Effector memory CD4-positive, alpha-beta T cell (primary cell): Measurements from ENCODE around the gene SLFN13.
"Not testable (repeated sequence)": the region's sequence is repeated elsewhere in the genome, so short reads cannot be mapped to it uniquely, and the experiment has no call there.

Experiments
- DNase-seq, 3 donors: peaks; one replicate each; pipeline ENCODE4 v3.0.0-alpha.2; 2020
- H3K27ac ChIP-seq: 2 replicates; pipeline ENCODE4 v1.7.0; 2013; ENCODE audit warnings: mild to moderate bottlenecking, low read length, moderate library complexity; ENCODE audit not compliant: insufficient read depth, poor library complexity, severe bottlenecking
- H3K27me3 ChIP-seq: replicated peaks from 2 replicates; pipeline ENCODE4 v1.7.0; 2013; ENCODE audit warnings: mild to moderate bottlenecking, low read length; ENCODE audit not compliant: insufficient read depth, control insufficient read depth, poor library complexity, severe bottlenecking
- H3K36me3 ChIP-seq: 2 replicates; pipeline ENCODE4 v1.7.0; 2013; ENCODE audit warnings: mild to moderate bottlenecking, low read length, moderate library complexity; ENCODE audit not compliant: control insufficient read depth, insufficient read depth
- H3K4me1 ChIP-seq: 2 replicates; pipeline ENCODE4 v1.7.0; 2013; ENCODE audit warnings: low read length, mild to moderate bottlenecking; ENCODE audit not compliant: control insufficient read depth, insufficient read depth, poor library complexity, severe bottlenecking
- H3K4me3 ChIP-seq: 2 replicates; pipeline ENCODE4 v1.7.0; 2013; ENCODE audit warnings: low read length, low read depth, mild to moderate bottlenecking; ENCODE audit not compliant: insufficient read depth, poor library complexity, severe bottlenecking
- H3K9me3 ChIP-seq: 2 replicates; pipeline ENCODE4 v1.7.0; 2013; ENCODE audit warnings: mild to moderate bottlenecking, low read length, moderate library complexity; ENCODE audit not compliant: control insufficient read depth

SLFN13 gene

GRCh38 chr17:35438433-35438832 is 10.1 kb downstream of the SLFN13 start:
- Histone ChIP-seq H3K4me1 (peaks cover 5% of the 10 kb centered on the region), H3K9me3 (no peaks in the 10 kb centered on the region), H3K4me3 (no peak overlapping the region), H3K27me3 (no peaks in the 10 kb centered on the region), H3K36me3 (no peaks in the 10 kb centered on the region), H3K27ac (no peak overlapping the region)
- DNase-seq = no peak

- Histone ChIP-seq H3K4me1 (peaks cover 13% of the 10 kb centered on the region), H3K27ac (peak overlapping the region; percentile 64), H3K4me3 (peak overlapping the region; percentile 63), H3K36me3 (no peaks in the 10 kb centered on the region), H3K27me3 (no peaks in the 10 kb centered on the region), H3K9me3 (no peaks in the 10 kb centered on the region)
- DNase-seq = peak in 2 of 3 donors; percentile 23 to 35
These were observed 15.3 kb downstream of the SLFN13 start for GRCh38 chr17:35433075-35433894.

DNA sequence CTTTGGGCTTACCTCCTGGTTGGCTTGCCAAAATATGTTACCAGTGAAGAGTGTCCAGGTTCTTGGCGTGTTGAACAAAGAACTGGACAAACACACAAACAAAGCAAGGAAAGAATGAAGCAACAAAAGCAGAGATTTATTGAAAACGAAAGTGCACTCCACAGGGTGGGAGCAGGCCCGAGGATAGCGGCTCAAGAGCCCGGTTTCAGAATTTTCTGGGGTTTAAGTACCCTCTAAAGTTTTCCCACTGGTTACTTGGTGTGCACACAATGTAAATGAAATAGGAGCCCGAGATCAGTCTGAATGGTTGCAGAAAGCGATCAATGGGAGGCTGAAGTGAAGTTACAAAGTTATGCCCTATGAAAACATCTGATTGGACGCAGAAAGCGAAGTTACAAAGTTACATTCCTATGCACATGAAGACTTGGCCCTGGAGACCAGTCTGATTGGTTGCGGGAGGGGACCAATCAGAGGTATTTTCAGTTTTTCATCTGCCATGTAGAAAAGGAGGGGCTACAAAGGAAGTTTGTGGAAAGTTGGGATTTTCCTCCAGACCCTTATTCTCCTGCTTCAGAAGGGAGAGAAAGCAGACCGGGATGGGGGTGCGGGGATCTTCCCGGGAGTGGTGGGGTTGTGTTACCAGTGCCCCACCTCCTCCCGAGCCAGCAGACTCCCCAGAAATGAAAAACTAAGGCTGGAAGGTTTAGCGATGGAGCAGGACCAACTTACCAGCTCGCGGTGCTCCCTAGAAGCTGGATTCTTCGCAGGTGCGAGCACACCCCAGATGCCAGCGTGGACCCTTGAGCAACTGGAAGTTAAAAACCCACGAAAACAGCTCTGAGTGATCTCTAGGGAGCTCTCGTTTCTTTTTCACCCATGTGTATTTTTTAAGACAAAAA is 16.1 kb downstream of the SLFN13 start, which contains the start of gene SLFN12:
SLFN12 (minus strand) TSS at position 325 of the 899 bp plus-strand sequence. CDS start 9,472 bp downstream, outside the sequence.
- Histone ChIP-seq H3K27ac (peak within 1 kb of the TSS; percentile 64), H3K36me3 (no peaks in the 10 kb centered on the region), H3K4me1 (peaks cover 14% of the 10 kb centered on the region), H3K27me3 (no peaks in the 10 kb centered on the region), H3K4me3 (peak within 1 kb of the TSS; percentile 63), H3K9me3 (no peaks in the 10 kb centered on the region)
- DNase-seq = peak; percentile 27 to 59 (median 36)

GRCh38 chr17:35429702-35430101 is 18.9 kb downstream of the SLFN13 start:
- no peak overlapping the region for H3K27ac ChIP-seq
- no peaks in the 10 kb centered on the region for H3K9me3 ChIP-seq

DNA sequence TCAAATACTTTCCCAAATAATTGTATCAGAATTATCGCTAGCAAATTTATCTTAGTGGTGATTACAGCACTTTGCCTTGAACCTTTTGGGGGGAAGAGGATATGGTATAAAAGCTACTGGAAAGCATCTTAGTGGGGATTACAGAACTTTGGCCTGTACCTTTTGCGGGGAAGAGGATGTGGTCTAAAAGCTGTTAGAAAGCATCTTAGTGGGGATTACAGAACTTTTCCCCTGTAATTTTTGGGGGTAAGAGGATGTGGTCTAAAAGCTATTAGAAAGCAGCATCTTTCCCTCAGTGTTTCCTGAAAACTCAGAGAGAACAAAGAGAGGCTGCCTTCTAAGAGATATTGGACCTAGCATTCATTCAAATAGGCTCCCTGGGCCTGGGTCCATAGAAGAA is 20.3 kb downstream of the SLFN13 start:
- Histone ChIP-seq H3K4me3 (no peak overlapping the region), H3K36me3 (no peaks in the 10 kb centered on the region), H3K27me3 (no peaks in the 10 kb centered on the region), H3K9me3 (no peaks in the 10 kb centered on the region), H3K27ac (no peak overlapping the region), H3K4me1 (peaks cover 7% of the 10 kb centered on the region)
- no peak for DNase-seq

More at GRCh38 chr17:35429702-35430101, 18.9 kb downstream of the SLFN13 start:
- Histone ChIP-seq H3K4me3 (no peak overlapping the region), H3K27me3 (no peaks in the 10 kb centered on the region), H3K36me3 (no peaks in the 10 kb centered on the region), H3K4me1 (peaks cover 14% of the 10 kb centered on the region)
- no peak for DNase-seq

DNA sequence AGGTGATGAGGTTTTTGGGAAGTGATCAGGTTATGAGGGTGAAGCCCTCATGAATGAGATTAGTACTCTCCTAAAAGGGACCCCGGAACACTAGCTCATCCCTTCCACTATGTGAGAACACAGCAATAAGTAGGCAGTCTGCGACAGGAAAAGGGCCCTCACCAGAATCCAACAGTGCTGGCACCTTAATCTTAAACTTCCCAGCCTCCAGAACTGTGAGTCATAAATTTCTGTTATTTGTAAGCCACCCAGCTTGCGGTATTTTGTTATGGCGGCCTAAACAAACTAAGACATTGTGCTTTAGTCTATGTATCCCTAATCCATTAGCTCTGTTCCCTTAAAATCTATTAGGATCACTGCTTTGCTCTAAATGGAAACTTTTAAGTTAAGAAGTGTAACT is 24.8 kb downstream of the SLFN13 start:
- no peaks in the 10 kb centered on the region for H3K9me3 ChIP-seq
- H3K4me3 ChIP-seq = no peak overlapping the region
- H3K4me1 ChIP-seq = peaks cover 5% of the 10 kb centered on the region
- DNase-seq = no peak
- peaks cover 3% of the 10 kb centered on the region for H3K36me3 ChIP-seq
- no peaks in the 10 kb centered on the region for H3K27me3 ChIP-seq
- H3K27ac ChIP-seq = no peak overlapping the region

GRCh38 chr17:35421069-35421468 is 27.5 kb downstream of the SLFN13 start:
- not testable (repeated sequence) for H3K36me3 ChIP-seq, H3K27me3 ChIP-seq, H3K4me3 ChIP-seq, H3K9me3 ChIP-seq, H3K27ac ChIP-seq, DNase-seq, H3K4me1 ChIP-seq

DNA sequence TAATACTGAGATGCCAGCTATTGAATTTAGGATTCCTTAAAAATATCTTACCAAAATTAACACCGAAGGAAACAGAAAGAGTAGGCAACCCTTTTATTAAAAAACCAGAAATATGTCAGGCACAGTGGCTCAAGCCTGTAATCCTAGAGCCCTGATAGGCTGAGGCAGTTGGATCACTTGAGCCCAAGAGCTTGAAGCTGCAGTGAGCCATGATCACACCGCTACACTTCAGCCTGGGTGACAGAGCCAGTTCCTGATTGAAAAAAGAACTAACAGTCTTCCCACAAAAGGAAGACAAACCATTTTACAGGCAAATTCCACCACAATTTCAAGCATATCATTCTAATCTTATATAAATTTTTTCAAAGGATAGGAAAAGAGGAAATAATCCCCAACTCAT is 31.9 kb downstream of the SLFN13 start:
- no peaks in the 10 kb centered on the region for H3K36me3 ChIP-seq
- H3K4me3 ChIP-seq = no peak overlapping the region
- H3K27me3 ChIP-seq = no peaks in the 10 kb centered on the region
- H3K9me3 ChIP-seq = no peaks in the 10 kb centered on the region
- no peaks in the 10 kb centered on the region for H3K4me1 ChIP-seq
- DNase-seq = no peak
- H3K27ac ChIP-seq = no peak overlapping the region

DNA sequence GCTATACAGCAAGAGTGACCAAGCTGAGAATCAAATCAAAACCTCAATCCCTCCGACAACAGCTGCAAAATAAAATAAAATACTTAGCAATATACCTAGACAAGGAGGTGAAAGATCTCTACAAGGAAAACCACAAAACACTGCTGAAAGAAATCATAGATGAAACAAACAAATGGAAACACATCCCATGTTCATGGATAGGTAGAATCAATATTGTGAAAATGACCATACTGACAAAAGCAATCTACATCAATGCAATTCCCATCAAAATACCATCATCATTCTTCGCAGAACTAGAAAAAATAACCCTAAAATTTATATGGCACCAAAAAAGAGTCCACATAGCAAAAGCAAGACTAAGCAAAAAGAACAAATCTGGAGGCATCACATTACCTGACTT is 33.9 kb downstream of the SLFN13 start:
- not testable (repeated sequence) for H3K27ac ChIP-seq, H3K4me3 ChIP-seq, H3K27me3 ChIP-seq, H3K36me3 ChIP-seq, H3K4me1 ChIP-seq, H3K9me3 ChIP-seq, DNase-seq

- no peak for DNase-seq
- Histone ChIP-seq H3K27me3 (no peaks in the 10 kb centered on the region), H3K9me3 (no peaks in the 10 kb centered on the region), H3K36me3 (peaks cover 8% of the 10 kb centered on the region), H3K4me1 (no peaks in the 10 kb centered on the region), H3K4me3 (no peak overlapping the region), H3K27ac (no peak overlapping the region)
These were observed 34.3 kb downstream of the SLFN13 start for GRCh38 chr17:35414247-35414646.
